AG08396 (cell line): ENCODE measurements around the gene RNF125.
"Not testable (repeated sequence)": the region's sequence is repeated elsewhere in the genome, so short reads cannot be mapped to it uniquely, and the experiment has no call there.

Experiments used
- DNase-seq: peaks from one replicate; pipeline ENCODE4 v3.0.0; 2012; ENCODE audit warnings: low spot score, mixed read lengths

RNF125 gene

GRCh38 chr18:32025744-32026143 lies 7.1 kb downstream of the RNF125 start:
- no peak for DNase-seq

- DNase-seq = no peak
These were observed 8.0 kb downstream of the RNF125 start for GRCh38 chr18:32026491-32027086.

GRCh38 chr18:32029558-32029957 lies 10.9 kb downstream of the RNF125 start:
- DNase-seq = no peak

GRCh38 chr18:32032609-32033008 lies 14.0 kb downstream of the RNF125 start:
- DNase-seq = no peak

GRCh38 chr18:32036506-32037180 lies 18.0 kb downstream of the RNF125 start:
- no peak for DNase-seq

GRCh38 chr18:32037616-32038015 lies 19.0 kb downstream of the RNF125 start:
- no peak for DNase-seq

GRCh38 chr18:32040936-32041335 lies 22.3 kb downstream of the RNF125 start:
- no peak for DNase-seq

GRCh38 chr18:32042337-32042736 lies 23.7 kb downstream of the RNF125 start:
- DNase-seq = no peak

- no peak for DNase-seq
These were observed 30.0 kb downstream of the RNF125 start for GRCh38 chr18:32048507-32049091.

- DNase-seq = no peak
These were observed 31.0 kb downstream of the RNF125 start for GRCh38 chr18:32049393-32050171.

GRCh38 chr18:32056613-32057358 lies 38.2 kb downstream of the RNF125 start:
- no peak for DNase-seq

- no peak for DNase-seq
These were observed 39.1 kb downstream of the RNF125 start for GRCh38 chr18:32057624-32058165.

GRCh38 chr18:32060026-32060425 lies 41.4 kb downstream of the RNF125 start:
- DNase-seq = no peak

- DNase-seq = no peak
These were observed 48.9 kb downstream of the RNF125 start for GRCh38 chr18:32067375-32068167.

GRCh38 chr18:32072321-32072720 lies 53.7 kb downstream of the RNF125 start:
- DNase-seq = no peak

GRCh38 chr18:32074206-32074605 lies 55.6 kb downstream of the RNF125 start:
- no peak for DNase-seq

- no peak for DNase-seq
These were observed 60.2 kb downstream of the RNF125 start for GRCh38 chr18:32078845-32079244.

GRCh38 chr18:32081881-32082280 lies 63.3 kb downstream of the RNF125 start:
- DNase-seq = no peak

- no peak for DNase-seq
These were observed 65.2 kb downstream of the RNF125 start for GRCh38 chr18:32083781-32084180.

GRCh38 chr18:32086881-32087280 lies 68.3 kb downstream of the RNF125 start:
- no peak for DNase-seq

- not testable (repeated sequence) for DNase-seq
These were observed 72.2 kb downstream of the RNF125 start for GRCh38 chr18:32090831-32091230.
